GM12801 (cell line): Measurements from ENCODE around the gene KLF1.

Experiments
- TF ChIP-seq, protein P1 (sequence below): IDR thresholded peaks from one replicate; pipeline ENCODE4 v1.5.1; 2011; ENCODE audit warnings: control low read depth; ENCODE audit not compliant: insufficient read length; ENCODE audit errors: extremely low read depth

KLF1 gene

DNA sequence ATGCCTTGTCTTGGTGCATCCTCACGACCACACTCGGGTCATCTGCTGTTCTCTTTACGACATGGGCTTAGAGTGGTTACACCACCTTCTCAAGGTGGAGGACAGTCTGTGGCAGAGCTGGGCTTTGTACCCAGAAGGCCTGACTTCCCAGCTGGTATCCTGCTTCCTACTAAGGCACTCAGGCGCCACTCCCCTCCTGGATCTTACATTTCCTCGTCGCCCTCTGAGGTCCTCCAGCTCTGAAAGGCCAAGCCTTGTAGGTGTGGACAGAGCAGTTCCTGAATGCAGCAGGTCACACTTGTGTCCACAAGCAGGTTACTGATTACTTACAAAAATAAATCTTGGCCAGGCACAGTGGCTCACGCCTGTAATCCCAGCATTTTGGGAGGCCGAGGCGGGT is 20.2 kb upstream of the KLF1 start:
- TF ChIP-seq, protein P1, sequence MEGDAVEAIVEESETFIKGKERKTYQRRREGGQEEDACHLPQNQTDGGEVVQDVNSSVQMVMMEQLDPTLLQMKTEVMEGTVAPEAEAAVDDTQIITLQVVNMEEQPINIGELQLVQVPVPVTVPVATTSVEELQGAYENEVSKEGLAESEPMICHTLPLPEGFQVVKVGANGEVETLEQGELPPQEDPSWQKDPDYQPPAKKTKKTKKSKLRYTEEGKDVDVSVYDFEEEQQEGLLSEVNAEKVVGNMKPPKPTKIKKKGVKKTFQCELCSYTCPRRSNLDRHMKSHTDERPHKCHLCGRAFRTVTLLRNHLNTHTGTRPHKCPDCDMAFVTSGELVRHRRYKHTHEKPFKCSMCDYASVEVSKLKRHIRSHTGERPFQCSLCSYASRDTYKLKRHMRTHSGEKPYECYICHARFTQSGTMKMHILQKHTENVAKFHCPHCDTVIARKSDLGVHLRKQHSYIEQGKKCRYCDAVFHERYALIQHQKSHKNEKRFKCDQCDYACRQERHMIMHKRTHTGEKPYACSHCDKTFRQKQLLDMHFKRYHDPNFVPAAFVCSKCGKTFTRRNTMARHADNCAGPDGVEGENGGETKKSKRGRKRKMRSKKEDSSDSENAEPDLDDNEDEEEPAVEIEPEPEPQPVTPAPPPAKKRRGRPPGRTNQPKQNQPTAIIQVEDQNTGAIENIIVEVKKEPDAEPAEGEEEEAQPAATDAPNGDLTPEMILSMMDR, result no peak

DNA sequence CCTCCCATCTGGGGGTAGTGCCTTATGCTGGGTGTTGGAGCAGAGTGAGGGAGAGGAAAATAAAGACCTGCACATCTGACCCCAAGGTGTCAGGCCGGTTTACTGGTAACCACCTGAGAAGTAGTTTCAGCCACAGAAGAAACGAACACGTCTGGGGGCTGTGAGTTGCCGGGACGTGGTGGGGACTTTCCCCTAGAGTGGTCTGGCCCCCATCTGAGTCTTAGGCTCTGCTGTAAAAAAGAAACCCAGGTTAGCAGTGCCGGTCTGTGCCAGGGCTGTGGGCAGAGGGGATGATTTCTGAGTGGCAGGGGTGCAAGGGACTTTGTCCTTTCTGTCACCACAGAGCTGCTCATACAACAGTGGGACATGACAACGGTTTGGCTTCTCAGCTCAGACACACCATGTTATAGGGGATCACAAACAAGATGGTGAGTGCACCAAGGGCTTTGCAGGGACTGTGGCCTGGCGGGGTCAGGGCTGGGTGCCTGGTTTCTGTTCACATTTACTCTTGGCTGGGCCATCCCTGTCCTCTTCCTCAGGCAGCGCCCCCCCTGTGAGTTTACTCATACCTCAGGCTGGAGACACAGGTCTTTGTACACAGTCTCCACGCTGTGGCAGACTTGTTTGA is 13.0 kb upstream of the KLF1 start:
- TF ChIP-seq, protein P1, result no peak

DNA sequence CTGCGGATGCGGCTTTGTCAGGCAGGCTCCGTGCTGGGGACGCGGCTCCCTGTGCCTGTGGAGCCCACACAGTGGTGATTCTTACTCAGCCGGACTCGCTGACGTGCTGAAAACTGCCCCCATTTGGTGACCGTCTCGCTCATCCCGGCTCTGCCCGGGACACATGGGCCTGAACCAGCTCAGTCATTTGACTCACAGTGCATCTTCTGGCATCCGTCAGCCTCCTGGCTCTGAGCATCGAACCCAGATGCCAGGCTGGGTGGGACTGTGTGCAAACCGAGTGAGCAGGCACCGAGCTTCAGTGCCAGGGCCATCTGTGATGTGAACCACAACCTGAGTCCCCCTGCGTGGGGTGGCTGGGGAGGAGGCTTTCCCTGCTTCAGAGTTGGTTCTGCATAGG is 9.5 kb upstream of the KLF1 start:
- TF ChIP-seq, protein P1, result no peak

DNA sequence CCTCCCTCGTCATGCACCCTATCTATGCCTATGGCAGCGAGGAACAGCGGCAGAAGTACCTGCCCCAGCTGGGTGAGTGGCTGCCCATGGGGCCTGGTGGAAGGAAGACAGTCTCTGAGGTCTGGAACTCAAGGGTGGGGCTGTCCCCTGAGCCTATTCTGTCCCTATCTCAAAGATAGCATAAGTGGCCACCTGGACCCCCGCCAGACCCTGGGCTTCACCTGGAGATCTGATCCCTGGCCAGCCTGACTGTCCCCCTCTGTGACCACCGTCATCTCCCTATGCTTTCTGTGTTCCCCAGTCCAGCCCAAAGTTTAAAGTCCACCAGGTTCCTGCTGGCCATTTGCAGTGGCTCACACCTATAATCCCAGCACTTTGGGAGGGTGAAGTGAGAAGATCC is 6.6 kb upstream of the KLF1 start:
- TF ChIP-seq, protein P1, result no peak

DNA sequence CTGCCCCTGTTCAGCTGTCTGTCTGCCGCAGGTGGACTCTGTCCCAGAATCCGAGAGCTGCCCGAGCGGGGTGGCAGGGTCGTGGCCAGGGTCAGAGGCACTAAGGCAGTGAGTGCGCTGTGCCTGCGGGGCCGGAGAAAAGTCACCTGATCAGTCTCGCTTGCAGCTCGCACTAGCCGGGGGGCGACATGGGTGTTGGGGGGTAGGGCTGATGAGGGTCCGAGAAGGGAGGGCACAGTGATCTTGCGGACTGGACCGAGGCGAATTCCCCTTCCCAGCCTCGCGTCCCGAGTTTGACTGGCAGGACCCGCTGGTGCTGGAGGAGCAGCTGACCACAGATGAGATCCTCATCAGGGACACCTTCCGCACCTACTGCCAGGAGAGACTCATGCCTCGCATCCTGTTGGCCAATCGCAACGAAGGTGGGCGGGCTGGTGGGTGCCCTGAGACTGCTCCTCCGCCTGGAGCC is 4.6 kb upstream of the KLF1 start:
- TF ChIP-seq, protein P1, result no peak

DNA sequence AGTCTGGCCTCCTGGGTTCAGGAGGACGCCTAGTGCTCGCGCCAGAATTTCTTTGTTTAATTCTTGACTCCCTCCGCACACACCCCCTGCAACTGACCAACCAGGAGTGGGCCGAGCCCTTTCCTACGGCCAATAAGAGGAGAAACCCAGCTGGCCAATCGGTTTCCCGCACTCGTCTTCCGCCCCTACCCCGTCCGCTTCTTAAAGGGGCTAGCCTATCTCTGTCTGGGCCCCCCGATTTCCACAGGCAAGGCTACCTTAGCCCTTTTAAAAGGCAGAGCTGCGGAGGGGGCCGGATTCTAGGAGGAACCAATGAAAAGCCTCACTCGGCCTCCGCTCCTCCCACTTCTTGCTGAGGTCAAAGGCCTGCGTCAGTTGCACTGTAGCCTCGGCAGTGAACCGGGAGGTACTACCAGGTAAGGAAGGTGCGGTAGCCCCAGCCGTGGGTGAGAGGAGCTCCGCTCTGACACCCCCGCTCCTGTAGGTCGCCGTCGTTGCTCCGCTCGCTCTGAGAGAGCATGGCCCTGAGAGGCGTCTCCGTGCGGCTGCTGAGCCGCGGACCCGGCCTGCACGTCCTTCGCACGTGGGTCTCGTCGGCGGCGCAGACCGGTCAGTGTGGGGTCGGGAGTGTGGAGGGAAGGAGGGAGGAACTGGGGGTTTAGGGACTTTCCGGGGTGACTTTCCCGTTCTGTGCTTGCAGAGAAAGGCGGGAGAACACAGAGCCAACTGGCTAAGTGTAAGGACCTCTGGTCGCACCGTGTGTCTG is 4.0 kb upstream of the KLF1 start, which contains the start of gene GCDH:
Gene GCDH (plus strand): TSS at position 374 of the 766 bp plus-strand sequence. CDS start 145 bp downstream, at position 519.
- TF ChIP-seq, protein P1, result no peak

DNA sequence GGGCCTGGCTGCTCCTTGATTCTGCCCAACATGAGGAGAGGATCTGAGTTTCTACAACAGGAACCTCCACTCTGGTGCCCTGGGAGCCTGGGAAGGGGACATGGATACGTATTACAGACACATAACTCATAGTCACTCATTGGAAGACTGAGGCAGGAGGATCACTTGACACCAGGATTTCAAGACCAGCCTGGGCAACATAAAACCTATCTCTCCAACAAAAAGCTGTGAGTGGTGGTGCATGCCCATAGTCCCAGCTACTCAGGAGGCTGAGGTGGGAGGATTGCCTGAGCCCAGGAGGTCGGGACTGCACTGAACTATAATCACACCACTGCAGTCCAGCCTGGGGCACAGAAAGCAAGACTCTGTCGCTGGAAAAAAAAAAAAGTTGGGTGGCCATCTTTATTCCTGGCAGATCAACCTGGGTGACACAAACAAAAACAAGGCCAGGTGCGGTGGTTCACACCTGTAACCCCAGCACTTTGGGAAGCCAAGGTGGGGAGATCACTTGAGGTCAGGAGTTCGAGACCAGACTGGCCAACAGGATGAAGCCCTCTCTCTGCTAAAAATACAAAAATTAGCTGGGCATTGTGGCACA is 1.1 kb upstream of the KLF1 start:
- TF ChIP-seq, protein P1, result no peak
